Measurements from ENCODE around the gene SLC25A14.

- TF ChIP-seq, protein P1, sequence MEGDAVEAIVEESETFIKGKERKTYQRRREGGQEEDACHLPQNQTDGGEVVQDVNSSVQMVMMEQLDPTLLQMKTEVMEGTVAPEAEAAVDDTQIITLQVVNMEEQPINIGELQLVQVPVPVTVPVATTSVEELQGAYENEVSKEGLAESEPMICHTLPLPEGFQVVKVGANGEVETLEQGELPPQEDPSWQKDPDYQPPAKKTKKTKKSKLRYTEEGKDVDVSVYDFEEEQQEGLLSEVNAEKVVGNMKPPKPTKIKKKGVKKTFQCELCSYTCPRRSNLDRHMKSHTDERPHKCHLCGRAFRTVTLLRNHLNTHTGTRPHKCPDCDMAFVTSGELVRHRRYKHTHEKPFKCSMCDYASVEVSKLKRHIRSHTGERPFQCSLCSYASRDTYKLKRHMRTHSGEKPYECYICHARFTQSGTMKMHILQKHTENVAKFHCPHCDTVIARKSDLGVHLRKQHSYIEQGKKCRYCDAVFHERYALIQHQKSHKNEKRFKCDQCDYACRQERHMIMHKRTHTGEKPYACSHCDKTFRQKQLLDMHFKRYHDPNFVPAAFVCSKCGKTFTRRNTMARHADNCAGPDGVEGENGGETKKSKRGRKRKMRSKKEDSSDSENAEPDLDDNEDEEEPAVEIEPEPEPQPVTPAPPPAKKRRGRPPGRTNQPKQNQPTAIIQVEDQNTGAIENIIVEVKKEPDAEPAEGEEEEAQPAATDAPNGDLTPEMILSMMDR (conservative IDR thresholded peaks at IDR 0.05; ENCODE audit: low read depth, low read length): no peak
- TF ChIP-seq EZH2 (IDR thresholded peaks at IDR 0.05; ENCODE audit: borderline replicate concordance, low read depth, low read length, poor library complexity, severe bottlenecking): no peak
These were observed 38.3 kb upstream of the SLC25A14 start for GRCh38 chrX:130301405-130301804.
